ENCODE results near the gene USP36.
"Not testable (repeated sequence)": the region's sequence is repeated elsewhere in the genome, so short reads cannot be mapped to it uniquely, and the experiment has no call there.

USP36 gene

DNA sequence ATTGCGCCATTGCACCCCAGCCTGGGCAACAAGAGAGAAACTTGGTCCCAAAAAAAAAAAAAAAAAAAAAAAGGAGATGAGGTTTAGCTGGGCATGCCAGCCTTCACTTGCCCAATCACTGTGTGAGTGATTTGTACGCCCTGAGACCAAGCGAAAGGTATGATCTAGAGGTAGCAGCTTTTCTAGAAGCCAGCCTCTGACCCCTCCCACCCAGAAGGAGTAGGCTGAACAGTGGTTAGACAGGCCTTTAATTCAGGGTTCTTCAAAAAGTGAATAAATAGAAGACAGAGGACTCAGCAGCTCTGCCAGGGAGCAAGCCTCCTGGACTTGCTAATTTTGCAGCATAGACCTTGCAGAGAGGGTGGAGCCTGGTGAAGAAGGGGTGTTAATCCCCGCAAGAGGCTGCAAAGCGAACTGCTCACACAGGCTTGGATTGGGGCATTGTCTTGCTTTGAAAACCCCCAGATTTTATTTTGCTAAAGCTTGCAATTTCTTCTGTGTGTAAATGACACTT is 51.4 kb downstream of the USP36 start:
- no peak for DNase-seq

DNA sequence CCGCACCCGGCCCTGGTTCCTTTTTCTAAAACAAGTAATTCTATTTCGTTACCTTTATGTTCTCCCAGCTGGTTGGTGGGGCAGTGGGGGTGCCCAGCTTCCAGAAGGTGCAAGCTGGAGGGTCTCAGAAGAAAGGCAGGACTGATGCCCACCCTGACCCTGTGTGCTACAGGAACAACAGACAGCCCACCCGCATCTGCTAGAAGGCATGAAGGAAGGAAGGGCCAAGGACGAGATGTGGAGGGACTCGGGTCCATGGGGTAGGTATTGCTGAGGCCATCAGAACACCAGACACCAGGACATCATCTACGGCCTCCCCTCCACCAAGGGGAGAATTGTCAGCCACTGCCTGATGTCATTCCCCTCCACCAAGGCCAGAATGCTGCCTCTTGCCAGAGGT is 52.2 kb downstream of the USP36 start:
- no peak for DNase-seq

DNA sequence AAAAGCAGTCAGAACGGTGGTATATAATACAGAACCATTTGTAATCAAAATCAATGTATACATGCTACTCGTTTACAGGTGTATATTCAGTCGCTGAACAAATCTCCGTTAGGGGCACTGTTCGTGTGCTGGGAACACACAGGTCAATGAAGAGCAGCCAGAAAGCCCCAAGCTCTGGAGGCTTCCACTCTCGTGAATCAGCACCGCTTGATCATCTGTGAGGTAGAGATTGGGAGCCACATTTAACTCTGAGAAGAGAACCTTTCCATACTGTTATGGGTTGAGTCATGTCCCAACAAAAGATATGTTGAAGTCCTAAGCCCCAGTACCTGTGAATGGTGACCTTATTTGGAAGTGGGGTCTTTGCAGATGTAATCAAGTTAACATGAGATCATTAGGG is 53.2 kb downstream of the USP36 start:
- DNase-seq: no peak

DNA sequence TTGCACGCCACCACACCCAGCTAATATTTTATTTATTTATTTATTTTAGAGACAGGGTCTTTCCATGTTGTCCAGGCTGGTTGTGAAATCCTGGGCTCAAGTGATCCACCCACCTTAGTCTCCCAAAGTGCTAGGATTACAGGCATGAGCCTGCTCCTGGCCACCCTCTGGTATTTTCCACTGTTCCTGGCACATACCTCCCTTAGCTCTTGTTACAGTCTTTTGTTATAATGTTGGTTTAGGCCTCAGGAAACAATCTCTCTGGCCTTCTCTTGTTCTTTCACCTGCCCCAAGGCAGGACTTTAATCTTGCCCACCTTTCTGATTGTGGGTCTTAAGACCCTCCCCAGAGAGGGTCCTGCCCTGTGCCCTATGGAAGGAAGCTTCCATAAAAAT is 55.0 kb downstream of the USP36 start:
- DNase-seq: no peak

DNA sequence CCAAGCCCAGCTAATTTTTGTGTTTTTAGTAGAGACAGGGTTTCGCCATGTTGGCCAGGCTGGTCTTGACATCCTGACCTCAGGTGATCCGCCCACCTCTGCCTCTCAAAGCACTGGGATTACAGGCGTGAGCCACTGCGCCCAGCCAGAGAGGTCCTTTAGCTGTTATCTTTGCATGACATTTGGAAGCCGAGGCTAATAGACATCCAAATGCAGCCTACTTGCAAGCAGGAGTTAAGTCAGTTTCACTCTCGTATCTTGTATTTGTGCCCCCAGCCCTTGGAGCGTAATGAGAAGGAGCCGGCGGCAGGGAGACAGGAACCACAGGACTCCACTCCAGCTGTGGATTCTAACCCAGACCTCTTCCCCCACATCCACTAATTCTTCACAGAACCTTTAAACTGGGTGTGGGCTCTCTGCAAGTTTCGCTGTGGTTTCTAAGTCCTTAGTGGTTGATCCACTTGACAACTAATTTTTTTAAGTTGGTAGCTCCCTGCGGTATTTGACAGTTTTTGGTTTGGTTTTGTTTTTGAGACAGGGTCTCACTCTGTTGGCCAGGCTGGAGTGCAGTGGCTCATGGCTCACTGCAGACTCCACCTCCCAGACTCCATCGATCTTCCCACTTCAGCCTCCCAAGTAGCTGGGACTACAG is 55.5 kb downstream of the USP36 start:
- no peak for DNase-seq

DNA sequence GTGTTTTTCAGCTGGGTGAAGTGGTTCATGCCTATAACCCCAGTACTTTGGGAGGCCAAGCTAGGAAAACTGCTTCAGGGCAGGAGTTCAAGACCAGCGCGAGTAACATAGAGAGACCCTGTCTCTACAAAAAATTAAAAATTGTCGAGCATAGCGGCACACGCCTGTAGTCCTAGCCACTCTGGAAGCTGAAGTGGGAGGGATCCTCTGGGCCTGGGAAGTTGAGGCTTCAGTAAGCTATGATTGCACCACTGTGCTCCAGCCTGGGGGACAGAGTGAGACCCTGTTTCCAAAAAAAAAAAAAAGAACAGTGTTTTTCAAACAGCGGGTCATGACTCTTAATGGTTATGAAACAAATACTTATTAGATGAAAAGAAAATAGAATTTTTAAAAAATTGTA is 56.3 kb downstream of the USP36 start:
- DNase-seq: no peak

DNA sequence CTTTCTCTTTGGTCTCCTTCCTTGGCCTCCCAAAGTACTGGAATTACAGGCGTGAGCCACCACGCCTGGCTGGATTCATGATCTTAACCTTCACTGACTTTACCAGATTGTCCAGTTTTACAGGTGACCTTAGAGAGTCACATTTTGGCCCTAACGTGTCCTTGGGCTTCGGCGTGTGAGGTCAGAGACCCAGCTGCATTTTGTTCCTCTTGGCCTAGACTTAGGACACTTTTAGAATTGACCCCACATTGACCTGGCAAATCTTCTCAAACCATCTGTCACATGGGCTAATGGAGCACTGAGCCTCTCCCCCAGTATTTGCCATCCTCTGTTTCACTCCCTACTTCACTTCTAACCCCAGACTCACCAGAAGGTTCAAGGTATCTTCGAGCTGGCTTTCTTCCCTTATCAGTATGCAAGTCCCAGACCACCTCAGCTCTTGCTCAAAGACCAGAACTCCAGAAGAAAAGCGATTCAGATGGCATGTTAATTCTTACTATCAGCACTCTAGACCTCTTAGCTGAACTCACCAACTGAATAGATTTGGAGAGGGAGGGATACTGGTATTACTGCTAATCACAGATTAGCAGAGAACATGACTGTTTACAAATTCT is 56.8 kb downstream of the USP36 start:
- DNase-seq: peak; percentile 31

DNA sequence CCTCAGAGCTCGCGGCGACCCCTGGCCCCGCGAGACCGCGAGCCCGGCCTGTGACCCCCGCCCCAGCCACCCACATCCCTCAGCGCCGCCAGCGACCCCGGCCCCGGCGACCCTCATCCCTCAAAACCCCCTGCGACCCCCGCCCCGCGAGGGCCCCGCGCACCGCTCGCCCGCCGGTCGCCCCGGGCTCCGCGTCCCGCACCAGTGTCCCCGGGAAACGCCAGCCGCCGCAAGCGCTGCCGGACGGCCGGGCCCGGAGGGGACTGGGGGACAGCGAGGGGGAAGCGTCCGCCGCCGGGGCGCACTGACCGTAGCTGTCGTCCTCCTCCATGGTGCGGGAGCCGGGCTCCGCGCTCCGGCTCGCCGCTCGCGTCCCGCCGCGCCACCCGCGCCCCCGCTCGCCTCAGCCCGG is 58.7 kb downstream of the USP36 start, which contains the start of gene CYTH1:
CYTH1 (minus strand) TSS at position 381 of the 412 bp plus-strand sequence; CDS start at position 331, 50 bp downstream.
- DNase-seq: no peak

DNA sequence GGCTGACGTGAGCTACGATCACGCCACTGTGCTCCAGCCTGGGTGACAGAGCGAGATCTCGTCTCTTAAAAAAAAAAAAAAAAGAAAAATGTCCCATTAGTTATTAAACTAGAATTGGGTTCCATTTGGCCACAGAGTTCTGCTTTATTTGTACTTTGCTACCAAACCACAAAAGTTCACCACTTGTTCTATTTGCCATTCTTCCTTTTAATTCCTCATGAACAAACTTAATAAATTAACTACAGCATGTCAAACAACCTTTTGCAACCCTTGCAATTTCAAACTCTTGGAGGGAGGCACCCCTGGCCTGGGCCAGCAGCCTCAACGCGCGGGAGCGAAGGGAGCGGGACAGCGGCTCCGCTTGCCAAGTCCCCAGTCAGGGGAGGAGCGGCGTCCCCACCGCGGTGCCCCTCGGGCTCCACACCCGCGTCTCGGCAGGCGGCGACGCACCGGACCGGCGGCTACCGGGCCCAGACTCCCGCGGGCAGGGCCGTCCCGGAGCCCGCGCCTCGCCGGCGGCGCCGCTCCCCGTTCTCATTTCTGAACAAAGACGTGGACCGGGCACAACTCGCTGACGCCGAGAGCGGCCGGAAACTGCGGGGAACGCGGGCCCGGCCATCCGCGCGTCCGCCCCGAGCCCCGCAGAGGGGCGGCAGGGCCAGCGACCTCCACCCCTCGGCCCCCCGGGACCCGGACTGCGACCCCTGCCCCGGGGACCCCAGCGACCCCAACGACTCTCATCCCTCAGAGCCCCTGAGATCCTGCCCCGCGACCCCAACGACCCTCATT is 59.3 kb downstream of the USP36 start:
- peak; percentile 64 for DNase-seq

DNA sequence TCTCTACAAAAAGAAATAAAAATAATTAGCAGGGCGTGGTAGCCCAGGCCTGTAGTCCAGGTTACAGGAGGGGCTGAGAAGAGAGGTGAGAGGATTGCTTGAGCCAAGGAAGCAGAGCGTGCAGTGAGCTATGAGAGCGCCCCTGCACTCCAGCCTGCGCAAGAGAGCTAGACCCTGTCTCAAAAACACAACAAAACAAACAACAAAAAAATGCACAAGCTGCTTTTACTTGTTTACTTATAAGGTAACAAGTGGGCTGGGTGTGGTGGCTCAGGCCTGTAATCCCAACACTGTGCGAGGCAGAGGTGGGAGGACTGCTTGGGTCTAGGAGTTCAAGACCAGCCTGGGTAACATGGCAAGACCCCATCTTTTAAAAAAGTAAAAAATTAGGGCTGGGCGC is 60.3 kb downstream of the USP36 start:
- no peak for DNase-seq

DNA sequence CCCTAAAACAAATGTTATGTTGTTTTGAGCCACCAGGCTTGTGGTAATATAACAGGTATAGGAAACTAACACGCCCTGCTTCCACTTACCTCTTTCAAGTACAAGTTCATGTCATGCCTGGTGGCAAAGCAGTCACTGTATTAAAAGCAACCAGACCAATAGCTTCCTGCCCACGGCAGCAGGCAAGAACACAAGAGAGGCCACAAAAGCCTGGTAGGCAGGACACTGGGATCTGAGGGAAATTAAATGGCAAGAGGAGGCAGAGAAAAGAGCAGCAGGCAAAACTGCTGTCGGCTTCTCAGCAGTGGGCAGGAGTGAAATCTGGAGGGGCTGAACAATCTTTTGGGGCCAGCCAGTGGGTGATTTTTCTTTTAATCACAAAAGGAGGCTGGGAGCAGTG is 60.8 kb downstream of the USP36 start:
- no peak for DNase-seq

DNA sequence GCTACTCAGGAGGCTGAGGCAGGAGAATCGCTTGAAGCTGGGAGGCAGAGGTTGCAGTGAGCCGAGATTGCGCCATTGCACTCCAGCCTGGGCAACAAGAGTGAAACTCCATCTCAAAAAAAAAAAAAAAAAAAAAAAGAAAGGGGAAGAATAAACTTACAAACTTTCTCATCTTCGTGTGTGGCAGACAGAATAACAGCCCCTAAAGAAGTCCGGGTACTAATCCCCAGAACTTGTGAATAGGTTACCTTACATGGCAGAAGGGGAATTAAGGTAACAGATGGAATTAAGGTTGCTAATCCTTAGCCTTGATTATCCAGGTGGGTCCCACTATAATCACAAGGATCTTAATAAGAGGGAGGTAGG is 61.3 kb downstream of the USP36 start:
- DNase-seq: not testable (repeated sequence)

DNA sequence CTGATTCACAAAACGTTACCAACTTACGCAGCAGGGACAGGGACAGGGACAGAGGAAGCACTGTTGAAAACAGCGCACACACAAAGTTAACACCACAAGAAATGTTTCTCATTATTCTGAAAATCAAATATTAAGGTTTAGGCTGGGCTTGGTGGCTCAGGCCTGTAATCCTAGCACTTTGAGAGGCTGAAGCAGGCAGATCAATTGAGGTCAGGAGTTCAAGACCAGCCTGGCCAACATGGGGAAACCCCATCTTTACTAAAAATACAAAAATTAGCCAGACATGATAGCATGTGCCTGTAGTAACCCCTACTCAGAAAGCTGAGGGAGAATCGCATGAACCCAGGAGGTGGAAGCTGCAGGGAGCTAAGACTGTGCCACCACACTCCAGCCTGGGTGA is 62.7 kb downstream of the USP36 start:
- DNase-seq: no peak

DNA sequence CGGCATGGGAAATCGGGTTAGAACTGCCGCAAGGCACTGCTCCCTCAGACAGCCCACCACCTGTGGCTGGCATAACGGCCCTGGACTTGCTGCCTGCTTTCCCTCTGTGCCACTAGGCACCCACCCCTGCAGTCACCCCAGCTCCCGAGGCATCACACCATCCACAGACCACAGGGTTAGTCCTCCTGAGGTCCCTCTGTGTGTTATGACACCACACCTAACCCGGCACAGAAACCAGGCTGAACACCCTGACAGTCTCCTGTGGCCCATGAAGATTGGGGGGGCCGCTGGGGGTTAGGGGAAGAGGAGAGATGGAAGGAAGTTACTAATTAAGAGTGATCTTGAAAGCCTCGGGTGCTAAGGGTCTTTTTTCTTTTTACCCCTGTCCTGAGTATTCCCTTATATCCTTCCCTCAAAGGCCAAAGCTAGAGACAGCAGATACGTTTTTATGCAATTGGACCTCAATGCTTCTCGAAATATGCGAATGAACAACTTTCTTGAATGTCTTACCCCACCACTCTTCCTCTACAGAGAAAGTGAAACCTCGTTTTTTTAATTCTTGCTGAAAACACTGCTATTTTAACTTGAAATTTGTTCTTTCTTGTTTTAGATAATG is 65.5 kb downstream of the USP36 start:
- no peak for DNase-seq

DNA sequence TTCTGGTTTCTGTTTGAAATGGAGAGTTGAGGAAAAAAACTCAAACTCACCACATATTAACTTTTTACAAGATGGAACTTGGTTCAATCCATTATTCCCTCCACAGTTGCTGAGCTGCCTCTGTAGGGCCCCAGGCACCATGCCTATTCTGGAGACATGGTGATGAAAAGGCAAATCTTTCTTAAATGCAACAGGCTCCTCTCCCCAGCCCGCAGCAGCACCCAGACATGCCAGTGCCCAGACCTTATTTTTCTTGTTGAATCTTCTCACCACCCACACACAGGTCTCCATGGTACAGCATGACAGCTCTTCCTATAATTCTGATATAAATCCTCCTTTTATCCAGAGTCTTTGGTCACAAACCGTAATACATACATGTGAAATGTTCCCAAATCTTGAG is 66.2 kb downstream of the USP36 start:
- DNase-seq: no peak

DNA sequence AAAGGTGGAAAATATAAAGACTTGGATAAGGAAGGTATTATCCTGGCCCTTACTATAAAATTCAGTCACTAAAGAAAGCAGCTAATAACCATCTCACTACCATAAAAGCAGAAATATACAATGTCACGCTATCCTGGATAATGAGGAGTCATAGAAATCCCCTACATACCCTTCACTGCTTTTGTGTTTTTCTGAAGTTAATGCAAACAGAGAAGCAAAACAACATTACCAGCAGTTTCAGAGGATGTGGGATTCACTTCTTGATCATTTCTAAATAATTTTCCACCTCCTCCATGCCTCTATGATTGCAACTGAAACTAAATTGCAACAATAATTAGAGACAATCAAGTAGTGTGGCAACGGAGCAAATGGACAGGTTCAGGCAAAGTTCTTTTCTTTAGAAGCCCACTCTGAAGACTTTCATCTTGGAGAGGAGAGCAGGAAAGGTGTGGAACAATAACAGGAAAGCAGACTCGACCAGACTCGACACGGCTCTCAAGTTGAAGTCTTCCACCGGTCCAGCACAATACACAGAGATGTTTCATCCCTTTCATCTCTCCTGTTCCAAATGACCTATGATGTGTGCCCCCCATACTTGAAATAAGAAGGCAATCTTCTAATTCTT is 68.7 kb downstream of the USP36 start:
- no peak for DNase-seq

DNA sequence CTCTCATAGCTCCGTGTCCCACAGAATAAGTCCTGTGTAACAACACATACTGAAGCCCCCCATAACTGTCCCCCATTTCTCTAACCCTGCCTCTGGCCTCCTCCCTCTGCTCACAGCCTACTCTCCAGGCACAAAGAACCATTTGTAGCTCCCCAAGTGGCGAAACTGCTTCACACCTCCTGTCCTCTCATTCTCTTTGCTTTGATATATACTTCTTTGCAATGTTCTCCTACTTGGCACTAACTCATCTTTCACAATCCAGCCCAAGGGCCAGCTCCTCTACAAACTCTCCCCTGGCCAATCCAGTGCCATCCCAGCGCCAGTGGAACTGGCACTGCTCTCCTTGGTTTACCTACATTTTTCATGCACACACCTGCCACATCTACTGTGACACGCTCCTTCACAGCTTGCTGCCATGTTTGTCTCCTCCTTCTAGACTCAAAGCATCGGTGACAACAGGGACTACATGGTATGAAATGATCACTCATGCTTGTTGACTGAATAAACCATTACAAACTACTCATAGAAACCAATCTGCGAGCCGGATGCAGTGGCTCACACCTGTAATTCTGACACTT is 71.3 kb downstream of the USP36 start:
- no peak for DNase-seq

DNA sequence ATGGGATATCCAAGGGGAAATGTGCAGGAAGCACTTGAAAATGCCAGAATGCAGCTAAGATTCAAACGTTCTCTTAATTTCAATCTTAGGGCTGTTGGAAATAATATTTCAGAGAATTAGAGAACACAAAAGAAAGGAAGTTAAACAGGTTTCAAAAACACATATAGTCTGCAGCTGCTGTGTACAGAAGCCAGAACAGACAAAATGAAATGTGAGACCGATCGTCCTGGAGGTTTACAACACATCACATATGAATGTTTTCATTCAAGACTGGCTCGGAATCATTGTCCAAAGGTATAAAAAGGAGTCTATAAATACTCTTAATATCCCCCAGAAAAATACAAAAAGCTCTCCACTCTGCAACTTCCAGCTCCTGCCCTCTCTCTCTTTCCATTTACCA is 72.8 kb downstream of the USP36 start:
- no peak for DNase-seq

DNA sequence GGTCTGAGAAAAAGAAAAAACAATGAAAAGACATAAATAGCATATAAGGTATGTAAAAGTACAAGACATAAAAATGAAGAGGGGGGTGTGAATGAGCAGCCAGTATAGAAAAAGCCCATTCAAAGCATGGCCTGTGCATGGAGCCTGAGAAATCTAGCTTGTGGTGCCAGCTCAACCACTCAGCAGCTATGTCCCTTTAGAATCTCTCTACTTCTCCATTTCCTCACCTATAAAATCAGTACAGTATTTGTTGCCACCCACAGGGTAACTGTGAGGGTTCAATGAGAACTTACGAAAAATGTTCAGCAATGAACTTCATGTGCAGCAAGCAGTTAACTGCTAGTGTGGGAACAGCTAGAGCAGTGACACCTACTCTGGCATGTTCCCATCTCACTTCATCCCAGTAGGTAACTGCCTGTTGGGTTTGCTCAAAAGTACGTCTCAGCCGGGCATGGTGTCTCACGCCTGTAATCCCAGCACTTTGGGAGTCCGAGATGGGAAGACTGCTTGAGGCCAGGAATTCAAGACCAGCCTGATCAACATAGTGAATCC is 73.8 kb downstream of the USP36 start:
- no peak for DNase-seq

DNA sequence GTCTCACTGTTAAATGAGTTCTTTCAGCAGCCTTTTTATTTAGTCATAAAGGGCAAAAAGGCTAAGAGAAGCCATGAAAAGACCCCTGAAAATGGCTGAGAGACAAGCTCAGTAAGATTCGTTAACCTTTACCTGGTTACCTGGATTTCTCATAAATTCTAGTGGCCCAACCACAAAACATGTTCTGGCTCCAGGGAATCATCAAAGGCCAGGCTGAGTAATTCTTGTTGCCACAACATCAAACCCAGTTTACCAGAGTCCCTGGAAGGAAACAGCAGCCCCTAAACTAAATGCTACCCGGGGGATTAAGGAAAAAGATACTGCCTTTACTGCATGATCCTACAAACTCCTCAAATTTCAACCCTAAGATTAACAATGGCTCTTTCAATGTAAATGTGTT is 74.4 kb downstream of the USP36 start:
- DNase-seq: no peak

DNA sequence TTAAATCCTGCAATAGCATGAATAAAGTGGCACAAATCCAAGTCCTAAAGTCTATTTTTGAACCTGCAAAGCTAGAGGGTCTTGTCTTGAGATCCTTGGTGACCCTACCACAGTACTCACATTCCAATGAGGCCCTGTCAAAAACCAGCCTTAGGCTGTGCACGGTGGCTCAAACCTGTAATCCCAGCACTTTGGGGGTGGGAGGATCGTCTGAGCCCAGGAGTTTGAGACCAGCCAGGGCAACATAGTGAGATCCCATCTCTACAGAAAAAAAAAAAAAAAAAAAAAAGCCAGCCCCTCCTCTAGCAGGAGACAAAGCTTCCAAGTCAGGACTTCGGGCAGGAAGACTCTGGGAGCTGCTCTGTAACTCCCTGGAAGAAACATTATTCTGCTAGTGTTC is 74.8 kb downstream of the USP36 start:
- DNase-seq: no peak

DNA sequence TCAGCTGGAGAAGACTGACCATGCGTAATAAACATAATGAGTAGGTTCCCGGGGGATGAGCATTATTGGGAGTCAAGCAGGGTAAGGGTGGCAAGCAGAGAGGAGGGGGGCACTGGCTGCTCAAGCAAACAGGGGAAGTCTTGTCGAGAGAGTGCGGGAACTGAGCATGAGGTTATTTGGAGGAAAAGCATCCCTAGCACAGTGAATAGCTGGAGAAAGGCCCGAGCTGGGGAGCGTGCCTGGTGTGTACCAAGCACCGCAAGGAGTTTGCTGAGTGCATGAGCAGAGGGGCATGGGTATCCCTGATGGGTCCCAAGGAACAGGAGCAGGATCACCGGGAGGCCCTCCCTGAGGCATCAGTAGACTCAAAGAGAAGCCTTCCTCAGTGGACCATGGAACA is 75.7 kb downstream of the USP36 start:
- DNase-seq: peak; percentile 37

All from eye (tissue), 1 donor.